Mesodermal cell (in vitro differentiated cells): ENCODE data around the gene GRPEL2.

ENCODE experiments used
- H3K27ac ChIP-seq: 2 replicates; pipeline ENCODE4 v1.7.0; 2013; ENCODE audit warnings: mild to moderate bottlenecking, low read depth, low read length, moderate library complexity; ENCODE audit not compliant: severe bottlenecking
- H3K36me3 ChIP-seq: 2 replicates; pipeline ENCODE4 v1.7.1; 2013; ENCODE audit warnings: mild to moderate bottlenecking, low read length, moderate library complexity; ENCODE audit not compliant: control insufficient read depth, insufficient read depth
- H3K4me1 ChIP-seq: one replicate; pipeline ENCODE4 v1.7.1; 2013; ENCODE audit warnings: mild to moderate bottlenecking, low read length; ENCODE audit not compliant: insufficient read depth, control insufficient read depth, poor library complexity, severe bottlenecking
- H3K4me3 ChIP-seq: 2 replicates; pipeline ENCODE4 v1.7.0; 2013; ENCODE audit warnings: low read length, control low read depth, mild to moderate bottlenecking; ENCODE audit not compliant: insufficient read depth, poor library complexity, severe bottlenecking; ENCODE audit errors: extremely low read depth
- H3K9me3 ChIP-seq: 2 replicates; pipeline ENCODE4 v1.7.1; 2013; ENCODE audit warnings: mild to moderate bottlenecking, low read length, moderate library complexity; ENCODE audit not compliant: control insufficient read depth
- WGBS, 2 experiments: methylation state at CpG; one replicate each; pipeline ENCODE4 v1.1.5; 2013; ENCODE audit warnings: missing lambda C conversion rate in 2 of 2; ENCODE audit not compliant: insufficient coverage in 2 of 2; 5-methylcytosine and 5-hydroxymethylcytosine counted together

Gene GRPEL2

GRCh38 chr5:149376711-149377447 is 31.6 kb downstream of the GRPEL2 start:
- H3K9me3 ChIP-seq = no peaks in the 10 kb centered on the region
- no peak overlapping the region for H3K27ac ChIP-seq
- WGBS, 2 experiments = 93 to 95% methylated on average over 5 to 7 of the region's 7 CpGs
- H3K4me1 ChIP-seq = peaks cover 26% of the 10 kb centered on the region
- no peaks in the 10 kb centered on the region for H3K36me3 ChIP-seq
- H3K4me3 ChIP-seq = no peak overlapping the region

GRCh38 chr5:149378241-149378820 is 33.0 kb downstream of the GRPEL2 start:
- no peaks in the 10 kb centered on the region for H3K36me3 ChIP-seq
- H3K4me3 ChIP-seq = no peak overlapping the region
- H3K4me1 ChIP-seq = peaks cover 37% of the 10 kb centered on the region
- 81 to 83% methylated on average over 3 to 4 of the region's 5 CpGs for WGBS, 2 experiments
- no peak overlapping the region for H3K27ac ChIP-seq
- no peaks in the 10 kb centered on the region for H3K9me3 ChIP-seq

GRCh38 chr5:149379177-149379761 is 34.0 kb downstream of the GRPEL2 start, which contains the start of gene IL17B:
TSS of gene IL17B (minus strand) at chr5:149379292. CDS start at chr5:149379225, 67 bp downstream.
- Histone ChIP-seq H3K4me3 (no peak within 1 kb of the TSS), H3K27ac (no peak within 1 kb of the TSS), H3K4me1 (peaks cover 42% of the 10 kb centered on the region), H3K9me3 (no peaks in the 10 kb centered on the region), H3K36me3 (no peaks in the 10 kb centered on the region)
- 94 to 97% methylated on average over 15 to 20 of the region's 22 CpGs for WGBS, 2 experiments

GRCh38 chr5:149379818-149380374 is 34.6 kb downstream of the GRPEL2 start:
- no peaks in the 10 kb centered on the region for H3K9me3 ChIP-seq
- H3K4me1 ChIP-seq = peaks cover 42% of the 10 kb centered on the region
- no peak overlapping the region for H3K27ac ChIP-seq
- H3K36me3 ChIP-seq = no peaks in the 10 kb centered on the region
- WGBS, 2 experiments = 89 to 100% methylated on average over 3 of the region's 5 CpGs
- no peak overlapping the region for H3K4me3 ChIP-seq

GRCh38 chr5:149380466-149381121 is 35.3 kb downstream of the GRPEL2 start:
- Histone ChIP-seq H3K9me3 (no peaks in the 10 kb centered on the region), H3K27ac (no peak overlapping the region), H3K4me1 (peaks cover 45% of the 10 kb centered on the region), H3K36me3 (no peaks in the 10 kb centered on the region), H3K4me3 (no peak overlapping the region)
- 76 to 84% methylated on average over 11 to 13 of the region's 16 CpGs for WGBS, 2 experiments

- H3K4me3 ChIP-seq = no peak overlapping the region
- no peaks in the 10 kb centered on the region for H3K9me3 ChIP-seq
- 54 to 56% methylated on average over 6 to 8 of the region's 8 CpGs for WGBS, 2 experiments
- H3K27ac ChIP-seq = no peak overlapping the region
- peaks cover 52% of the 10 kb centered on the region for H3K4me1 ChIP-seq
- H3K36me3 ChIP-seq = no peaks in the 10 kb centered on the region
These were observed 36.1 kb downstream of the GRPEL2 start for GRCh38 chr5:149381261-149381985.

GRCh38 chr5:149381986-149382338 is 36.7 kb downstream of the GRPEL2 start:
- Histone ChIP-seq H3K27ac (no peak overlapping the region), H3K36me3 (no peaks in the 10 kb centered on the region), H3K4me1 (peaks cover 54% of the 10 kb centered on the region), H3K9me3 (no peaks in the 10 kb centered on the region), H3K4me3 (no peak overlapping the region)
- 33 to 49% methylated on average over 3 to 15 of the region's 16 CpGs for WGBS, 2 experiments

GRCh38 chr5:149382517-149383220 is 37.4 kb downstream of the GRPEL2 start:
- H3K9me3 ChIP-seq = no peaks in the 10 kb centered on the region
- H3K27ac ChIP-seq = no peak overlapping the region
- no peaks in the 10 kb centered on the region for H3K36me3 ChIP-seq
- WGBS, 2 experiments = 87 to 95% methylated on average over 8 to 9 of the region's 12 CpGs
- peaks cover 56% of the 10 kb centered on the region for H3K4me1 ChIP-seq
- no peak overlapping the region for H3K4me3 ChIP-seq

- WGBS, 2 experiments = 91 to 92% methylated on average over 4 to 8 of the region's 9 CpGs
- no peak overlapping the region for H3K27ac ChIP-seq
- H3K4me3 ChIP-seq = no peak overlapping the region
- H3K36me3 ChIP-seq = no peaks in the 10 kb centered on the region
- H3K9me3 ChIP-seq = peaks cover 2% of the 10 kb centered on the region
- peaks cover 62% of the 10 kb centered on the region for H3K4me1 ChIP-seq
These were observed 38.1 kb downstream of the GRPEL2 start for GRCh38 chr5:149383399-149383798.
